GM12891 (cell line): ENCODE results near the gene ZNF205.
"Not testable (repeated sequence)": the region's sequence is repeated elsewhere in the genome, so short reads cannot be mapped to it uniquely, and the experiment has no call there.

Source experiments
- DNase-seq: peaks from one replicate; pipeline ENCODE4 v3.0.0; 2011; ENCODE audit warnings: low spot score; ENCODE audit not compliant: insufficient read length
- FAIRE-seq: peaks from 2 replicates; lab custom pipeline; 2011; peaks lifted over from hg19 to GRCh38; lab: Jason Lieb, UNC
- PAX5 ChIP-seq: IDR thresholded peaks from 2 replicates; pipeline ENCODE4 v1.6.1; 2011; ENCODE audit warnings: low read length, moderate library complexity, mild to moderate bottlenecking; ENCODE audit not compliant: insufficient read depth, severe bottlenecking
- POLR2A ChIP-seq: IDR thresholded peaks from 2 replicates; pipeline ENCODE4 v1.6.1; 2011; ENCODE audit warnings: low read depth, low read length, control low read depth
- POLR2AphosphoS5 ChIP-seq: IDR thresholded peaks from 2 replicates; pipeline ENCODE4 v1.6.1; 2011; ENCODE audit warnings: low read depth, low read length, control low read depth
- POU2F2 ChIP-seq: IDR thresholded peaks from 2 replicates; pipeline ENCODE4 v1.6.1; 2011; ENCODE audit warnings: low read depth, mild to moderate bottlenecking, control low read depth, low read length, moderate library complexity
- SPI1 ChIP-seq: IDR thresholded peaks from 2 replicates; pipeline ENCODE4 v1.6.1; 2011; ENCODE audit warnings: low read depth, low read length, control low read depth
- TAF1 ChIP-seq: IDR thresholded peaks from 2 replicates; pipeline ENCODE4 v1.6.1; 2011; ENCODE audit warnings: low read depth, low read length, control low read depth

ZNF205 gene

GRCh38 chr16:3073448-3073847, 38.9 kb upstream of the ZNF205 start:
- TF ChIP-seq POLR2AphosphoS5 (no peak), SPI1 (no peak), POLR2A (no peak), PAX5 (no peak), POU2F2 (no peak), TAF1 (no peak)
- FAIRE-seq, result peak; percentile 13
- no peak for DNase-seq

DNA sequence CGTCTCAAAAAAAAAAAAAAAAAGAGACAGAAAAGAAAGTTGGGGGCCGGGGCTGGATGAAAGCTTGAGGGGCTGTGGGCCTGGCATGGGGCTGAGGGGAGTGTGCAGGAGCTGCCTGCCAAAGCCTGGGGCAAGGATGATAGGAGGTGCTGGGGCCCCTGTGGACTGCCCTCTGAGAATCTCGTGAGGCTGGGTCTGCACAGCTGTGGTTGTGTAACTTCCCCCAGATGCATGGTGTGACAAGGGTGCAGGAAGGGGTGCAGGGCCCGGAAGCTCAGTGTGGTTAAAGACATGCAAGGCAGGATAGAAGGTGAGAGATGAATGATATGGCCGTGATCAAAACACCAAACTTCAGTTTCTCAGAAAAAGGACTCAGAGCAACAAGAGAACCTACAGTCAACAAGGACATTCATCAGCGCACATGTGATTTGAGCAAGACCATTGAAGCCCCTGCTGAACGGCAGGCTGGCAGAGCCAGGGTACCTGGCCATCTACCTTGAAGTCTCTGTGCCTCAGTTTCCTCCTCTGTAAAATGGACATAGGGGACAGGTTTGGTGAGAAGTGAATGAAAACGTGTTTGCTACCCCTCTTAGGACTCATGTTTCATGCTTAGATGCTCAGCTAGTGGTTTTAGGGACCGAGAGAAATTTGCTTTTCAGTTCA, 37.4 kb upstream of the ZNF205 start:
- 0 out of 2 replicates have a peak, but pooled peaks have one; percentile 25 for TF ChIP-seq POLR2A
- TF ChIP-seq SPI1, result no peak
- no peak for TF ChIP-seq PAX5
- TF ChIP-seq TAF1, result no peak
- TF ChIP-seq POLR2AphosphoS5, result no peak
- peak; percentile 67; the same call in 1 of the 2 replicates for TF ChIP-seq POU2F2
- FAIRE-seq (peak; percentile 92), DNase-seq (peak; percentile 77)

- FAIRE-seq (no peak), DNase-seq (no peak)
- TF ChIP-seq POLR2AphosphoS5 (no peak), SPI1 (no peak), POU2F2 (no peak), PAX5 (no peak), POLR2A (no peak), TAF1 (no peak)
Observed at GRCh38 chr16:3075523-3075915, 36.9 kb upstream of the ZNF205 start.

GRCh38 chr16:3075946-3076345, 36.4 kb upstream of the ZNF205 start:
- peak; percentile 56 for FAIRE-seq
- DNase-seq, result not testable (repeated sequence)

- TF ChIP-seq POU2F2 (no peak), PAX5 (no peak), POLR2AphosphoS5 (no peak), TAF1 (no peak), POLR2A (no peak), SPI1 (no peak)
- FAIRE-seq (peak; percentile 5), DNase-seq (no peak)
Observed at GRCh38 chr16:3076577-3076976, 35.8 kb upstream of the ZNF205 start.

DNA sequence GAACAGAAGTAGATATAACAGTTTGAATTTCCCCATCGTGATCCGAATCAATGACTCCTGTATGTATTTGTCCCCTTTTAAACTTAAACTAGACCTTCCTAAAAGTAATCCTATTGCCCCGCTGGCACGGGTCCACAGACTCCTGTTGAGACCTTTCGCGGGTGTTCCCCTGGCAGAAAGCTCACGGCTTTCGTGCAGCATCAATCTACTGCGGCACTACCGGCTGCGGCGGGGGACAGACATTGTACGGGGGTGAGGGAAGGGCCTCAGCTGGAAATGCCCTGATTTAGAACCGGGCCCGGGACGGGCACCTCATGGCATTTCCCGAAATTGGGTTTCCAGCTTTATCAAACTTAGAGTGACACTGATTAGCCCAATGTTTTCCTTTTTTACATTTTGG, 32.4 kb upstream of the ZNF205 start:
- DNase-seq, result no peak
- FAIRE-seq, result no peak
- TF ChIP-seq PAX5 (no peak), TAF1 (no peak), SPI1 (no peak), POLR2AphosphoS5 (no peak), POLR2A (no peak), POU2F2 (no peak)

DNA sequence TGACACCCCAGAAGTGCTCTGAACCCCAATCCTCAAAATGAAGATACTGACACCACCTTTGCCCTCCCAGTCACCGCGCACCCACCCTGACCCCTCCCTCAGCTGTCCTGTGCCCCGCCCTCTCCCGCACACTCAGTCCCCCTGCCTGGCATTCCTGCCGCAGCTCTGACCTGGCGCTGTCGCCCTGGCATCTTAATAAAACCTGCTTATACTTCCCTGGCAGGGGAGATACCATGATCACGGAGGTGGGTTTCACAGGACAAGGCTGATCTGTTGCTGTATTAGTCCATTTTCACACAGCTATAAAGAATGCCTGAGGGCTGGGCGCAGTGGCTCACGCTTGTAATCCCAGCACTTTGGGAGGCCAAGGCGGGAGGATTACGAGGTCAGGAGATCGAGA, 30.4 kb upstream of the ZNF205 start:
- FAIRE-seq, DNase-seq: not testable (repeated sequence)

- not testable (repeated sequence) for FAIRE-seq
Observed at GRCh38 chr16:3083408-3083807, 29.0 kb upstream of the ZNF205 start.

DNA sequence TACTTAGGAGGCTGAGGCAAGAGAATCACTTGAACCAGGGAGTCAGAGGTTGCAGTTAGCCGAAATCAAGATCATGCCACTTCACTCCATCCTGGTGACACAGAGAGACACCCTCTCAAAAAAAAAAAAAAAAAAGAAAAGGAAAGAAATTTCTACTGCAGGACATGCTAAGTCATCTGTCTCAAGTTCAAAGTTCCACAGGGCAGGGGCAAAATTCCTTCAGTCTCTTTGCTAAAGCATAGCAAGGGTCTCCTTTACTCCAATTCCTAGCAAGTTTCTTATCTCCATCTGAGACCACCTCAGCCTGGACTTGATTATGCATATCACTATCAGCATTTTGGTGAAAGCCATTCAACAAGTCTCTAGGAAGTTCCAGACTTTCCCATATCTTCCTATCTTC, 27.9 kb upstream of the ZNF205 start:
- TF ChIP-seq PAX5, result no peak
- TF ChIP-seq POLR2AphosphoS5, result no peak
- TF ChIP-seq TAF1, result no peak
- no peak for TF ChIP-seq POU2F2
- TF ChIP-seq SPI1, result no peak
- TF ChIP-seq POLR2A, result no peak
- FAIRE-seq (no peak), DNase-seq (no peak)

More at GRCh38 chr16:3083408-3083807, 29.0 kb upstream of the ZNF205 start:
- DNase-seq, result not testable (repeated sequence)

DNA sequence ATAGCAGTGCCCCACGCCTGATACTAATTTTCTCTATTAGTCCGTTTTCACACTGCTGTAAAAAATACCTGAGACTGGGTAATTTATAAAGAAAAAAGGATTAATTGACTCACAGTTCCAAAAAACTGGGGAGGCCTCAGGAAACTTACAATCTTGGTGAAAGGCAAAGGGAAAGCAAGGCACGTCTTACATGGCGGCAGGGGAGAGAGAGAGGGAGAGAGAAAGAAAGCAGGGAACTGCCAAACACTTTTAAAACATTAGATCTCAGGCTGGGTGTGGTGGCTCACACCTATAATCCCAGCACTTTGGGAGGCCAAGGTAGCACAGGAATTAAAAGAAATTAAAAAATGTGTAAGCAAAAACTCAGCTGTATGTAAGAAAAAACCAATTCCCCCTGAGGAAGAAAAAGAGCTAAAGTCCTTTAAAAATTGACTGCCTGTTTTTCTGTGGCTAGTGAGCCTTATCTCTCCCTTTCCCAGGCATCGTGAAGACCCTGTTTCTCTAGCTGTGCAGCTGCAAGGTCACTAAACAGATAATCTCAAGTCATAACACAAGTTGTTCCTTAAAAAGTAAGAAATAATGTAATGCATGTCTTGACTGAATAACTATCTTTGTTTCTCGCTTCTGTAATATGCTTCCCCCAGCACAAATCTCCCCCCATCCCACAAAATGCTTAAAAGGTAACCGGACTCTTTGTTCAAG, 27.3 kb upstream of the ZNF205 start:
- FAIRE-seq, result no peak

More for the DNA sequence above, 27.3 kb upstream of the ZNF205 start:
- no peak for DNase-seq
- TF ChIP-seq PAX5, result no peak
- TF ChIP-seq POU2F2, result no peak
- TF ChIP-seq TAF1, result no peak
- TF ChIP-seq POLR2AphosphoS5, result no peak
